Caki2 (cell line): ENCODE results near the gene CPZ. TPM values are rescaled to one million over a fixed set of nuclear protein-coding genes. Genes with fewer than 3 reads are reported as not detected.
"Not testable (repeated sequence)": the region's sequence is repeated elsewhere in the genome, so short reads cannot be mapped to it uniquely, and the experiment has no call there.

Experiments
- DNase-seq: peaks from one replicate; pipeline ENCODE4 v3.0.0-alpha.2; 2015; ENCODE audit warnings: low read depth
- in situ Hi-C: cut with HindIII; loops from 2 replicates; pipeline ENCODE4 v1.10.0; 2016; ENCODE audit warnings: low sequenced_read_pairs, low pct_unique_long_range_greater_than_20kb, mixed read lengths
- total RNA-seq: library from RNA; depleted of rRNA; stranded (reverse); fragments of >200 nt; shearing (Covaris generic); gene quantifications from 2 replicates; pipeline ENCODE4 v1.2.3, GENCODE V29; 2014; ENCODE audit warnings: low replicate concordance

The CPZ gene
- total RNA-seq, 1 experiment from 2014 or later = not detected

GRCh38 chr4:8576591-8576990 lies 16.0 kb upstream of the CPZ start:
- in situ Hi-C loops, DNase-seq: not testable (repeated sequence)

GRCh38 chr4:8577046-8577445 lies 15.5 kb upstream of the CPZ start:
- in situ Hi-C loops = no loop called here
- DNase-seq = no peak

- DNase-seq = no peak
- in situ Hi-C loops = no loop called here
These were observed 14.6 kb upstream of the CPZ start for GRCh38 chr4:8577972-8578371.

DNA sequence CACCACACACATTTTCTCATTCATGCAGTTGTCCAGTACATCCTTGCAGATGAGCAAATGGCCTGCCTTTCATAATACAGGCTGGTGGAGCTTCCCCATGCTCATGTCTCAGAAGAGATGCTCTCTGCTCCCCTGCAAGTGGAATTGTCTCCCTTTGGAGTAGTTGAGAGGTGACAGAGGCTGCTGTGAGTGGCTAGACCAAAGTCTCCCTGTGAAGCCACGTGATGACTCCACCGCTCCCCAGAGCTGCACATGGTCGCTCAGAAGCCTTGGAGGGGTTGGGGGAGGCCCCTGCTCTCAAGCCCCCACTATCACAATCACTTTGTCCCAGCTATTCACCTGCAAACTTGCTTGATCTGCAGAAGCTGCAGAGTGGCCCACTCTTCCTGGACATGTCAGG lies 13.8 kb upstream of the CPZ start:
- no peak for DNase-seq

DNA sequence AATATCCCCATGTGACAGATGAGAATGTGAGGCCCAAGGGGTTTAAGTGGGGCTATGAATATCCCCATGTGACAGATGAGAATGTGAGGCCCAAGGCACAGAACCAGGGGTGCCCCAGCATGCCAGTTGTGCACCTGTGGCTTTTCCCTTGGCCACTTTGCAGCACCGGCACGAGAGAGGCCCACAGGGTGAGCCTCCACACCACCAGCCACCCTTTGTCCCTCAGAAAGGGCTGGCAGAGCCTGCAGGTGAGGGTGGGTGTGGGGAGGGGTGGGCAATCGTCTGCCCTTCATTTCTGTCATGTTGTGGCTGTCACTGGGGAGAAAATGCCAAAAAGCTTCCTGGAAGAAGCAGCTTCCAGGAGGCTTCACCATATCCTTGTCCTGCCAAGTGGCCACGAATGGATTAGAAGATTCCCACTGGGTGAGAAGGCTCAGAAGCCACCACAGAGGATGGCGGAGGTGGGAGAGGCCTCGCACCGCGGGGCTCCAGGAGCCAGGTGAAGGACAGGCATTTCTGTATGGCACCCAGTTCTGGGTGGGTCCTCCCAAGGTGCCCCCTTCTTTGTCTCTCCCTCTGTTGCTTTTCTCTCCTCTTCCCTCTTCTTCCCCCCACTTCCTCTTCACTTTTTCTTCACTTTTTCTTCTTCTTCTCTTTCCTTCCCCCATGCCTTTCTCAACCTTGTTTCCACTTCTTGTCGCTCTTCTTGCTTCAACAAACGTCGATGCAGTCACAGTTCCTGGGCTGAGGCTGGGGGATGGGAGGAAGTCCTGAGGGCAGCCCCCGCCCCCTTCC lies 12.8 kb upstream of the CPZ start:
- in situ Hi-C loops = no loop called here

More for the DNA sequence above, 13.8 kb upstream of the CPZ start:
- in situ Hi-C loops = no loop called here

GRCh38 chr4:8580321-8581093 lies 12.1 kb upstream of the CPZ start, which contains the start of gene GPR78:
Gene GPR78 (plus strand): TSS chr4:8580392. CDS start chr4:8580983, 591 bp downstream.
- in situ Hi-C loops = no loop called here
- DNase-seq = peak; percentile 75

More for the DNA sequence above, 12.8 kb upstream of the CPZ start:
- DNase-seq = no peak

DNA sequence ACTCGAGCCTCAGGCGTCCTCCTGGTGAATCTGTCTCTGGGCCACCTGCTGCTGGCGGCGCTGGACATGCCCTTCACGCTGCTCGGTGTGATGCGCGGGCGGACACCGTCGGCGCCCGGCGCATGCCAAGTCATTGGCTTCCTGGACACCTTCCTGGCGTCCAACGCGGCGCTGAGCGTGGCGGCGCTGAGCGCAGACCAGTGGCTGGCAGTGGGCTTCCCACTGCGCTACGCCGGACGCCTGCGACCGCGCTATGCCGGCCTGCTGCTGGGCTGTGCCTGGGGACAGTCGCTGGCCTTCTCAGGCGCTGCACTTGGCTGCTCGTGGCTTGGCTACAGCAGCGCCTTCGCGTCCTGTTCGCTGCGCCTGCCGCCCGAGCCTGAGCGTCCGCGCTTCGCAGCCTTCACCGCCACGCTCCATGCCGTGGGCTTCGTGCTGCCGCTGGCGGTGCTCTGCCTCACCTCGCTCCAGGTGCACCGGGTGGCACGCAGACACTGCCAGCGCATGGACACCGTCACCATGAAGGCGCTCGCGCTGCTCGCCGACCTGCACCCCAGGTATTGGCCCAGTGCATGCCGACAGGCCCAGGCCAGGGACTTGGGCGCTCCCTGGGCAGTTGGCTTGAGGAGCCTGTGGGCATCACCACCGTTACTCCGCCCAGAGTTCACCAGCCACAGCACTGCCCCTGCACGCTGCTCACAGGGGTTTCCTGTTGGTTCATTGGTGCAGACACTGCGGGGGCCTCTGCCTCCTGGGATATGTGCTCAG lies 11.3 kb upstream of the CPZ start:
- in situ Hi-C loops = no loop called here
- DNase-seq = no peak

DNA sequence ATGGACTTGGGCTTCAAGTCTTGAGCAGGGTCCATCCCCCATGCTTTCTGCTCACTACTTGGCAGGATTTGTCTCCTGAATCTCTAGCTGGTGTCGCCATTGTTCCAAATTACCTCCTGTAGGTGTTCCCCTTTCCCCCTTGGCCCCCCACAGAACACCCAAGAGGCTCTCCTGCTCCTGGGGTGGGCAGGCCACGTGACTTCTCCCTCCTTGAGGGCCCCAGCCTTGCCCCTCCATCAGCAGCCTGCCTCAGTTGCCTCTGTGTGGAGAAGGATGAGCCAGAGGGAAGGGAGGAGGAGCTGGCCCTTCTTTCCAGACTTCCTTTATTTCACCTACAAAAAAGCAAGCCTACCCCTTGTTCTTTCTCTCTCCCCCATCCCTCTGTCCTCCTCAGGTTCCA lies 10.5 kb upstream of the CPZ start:
- in situ Hi-C loops = no loop called here
- no peak for DNase-seq

GRCh38 chr4:8582436-8582835 lies 10.1 kb upstream of the CPZ start:
- no peak for DNase-seq
- in situ Hi-C loops = no loop called here

- no peak for DNase-seq
- in situ Hi-C loops = no loop called here
These were observed 9.5 kb upstream of the CPZ start for GRCh38 chr4:8582941-8583654.

GRCh38 chr4:8583655-8584025 lies 8.9 kb upstream of the CPZ start:
- in situ Hi-C loops = no loop called here
- no peak for DNase-seq

DNA sequence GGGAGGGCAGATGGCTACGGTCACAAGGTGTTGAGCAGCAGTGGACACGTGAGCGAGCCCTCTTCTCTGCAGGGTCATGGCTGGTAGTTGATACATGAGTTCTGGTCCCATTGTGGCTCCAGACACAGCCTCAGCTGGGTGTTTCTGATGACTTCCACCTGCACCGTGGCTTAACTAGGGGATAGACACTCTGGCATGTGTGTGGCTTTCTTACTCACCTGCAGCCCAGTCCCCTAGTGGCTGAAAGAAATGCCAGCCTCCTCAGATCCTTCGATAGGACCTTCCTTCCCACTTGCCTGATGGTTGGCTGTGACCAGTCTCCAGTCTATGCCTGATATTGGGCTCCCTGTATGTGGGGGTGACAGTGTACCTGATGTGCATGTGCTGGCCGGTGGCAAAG lies 7.4 kb upstream of the CPZ start:
- in situ Hi-C loops = no loop called here
- DNase-seq = no peak

DNA sequence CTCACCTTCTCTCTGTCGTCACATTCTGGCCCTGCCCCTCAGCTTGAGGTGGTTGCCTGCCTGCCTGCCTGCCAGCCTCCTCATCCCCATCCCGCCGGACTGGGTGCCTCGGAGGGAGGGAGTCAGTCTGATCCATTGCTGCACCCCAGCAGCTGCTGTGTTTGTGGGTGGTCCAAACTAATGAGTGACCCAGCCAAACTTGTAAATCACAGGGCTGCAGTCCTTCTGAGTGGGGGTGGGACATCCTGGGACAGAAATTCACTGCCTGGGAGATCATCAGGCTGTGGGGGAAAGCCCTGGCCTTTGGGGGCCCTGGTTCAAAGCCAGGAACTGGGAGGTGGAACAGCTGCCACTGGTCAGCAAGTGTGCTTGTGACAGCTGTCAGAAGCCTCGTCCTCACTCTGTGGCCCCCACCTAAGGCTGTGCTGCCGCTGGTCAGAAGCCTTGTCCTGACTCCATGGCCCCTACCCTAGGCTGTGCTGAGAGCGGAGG lies 6.8 kb upstream of the CPZ start:
- no peak for DNase-seq
- in situ Hi-C loops = no loop called here

DNA sequence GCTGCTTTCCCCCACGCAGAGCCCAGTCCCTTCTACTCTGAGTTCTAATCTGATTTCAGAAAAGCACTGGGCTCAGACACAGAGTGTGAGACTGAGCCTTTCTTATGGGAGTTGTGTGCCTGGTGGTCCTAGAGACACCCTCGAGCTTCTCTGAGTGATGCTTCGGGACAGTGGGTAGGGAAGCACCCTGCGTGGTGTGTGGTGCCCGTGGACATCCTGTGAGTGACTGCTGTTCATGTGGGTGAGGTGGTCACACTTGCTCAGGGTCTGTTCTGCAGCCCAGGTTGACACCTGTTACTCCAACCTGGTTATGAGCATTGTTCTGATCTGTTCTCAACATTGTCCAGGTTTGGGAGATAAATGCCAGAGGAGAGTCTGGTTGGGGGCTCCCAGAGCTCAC lies 6.3 kb upstream of the CPZ start:
- DNase-seq = no peak
- in situ Hi-C loops = no loop called here

DNA sequence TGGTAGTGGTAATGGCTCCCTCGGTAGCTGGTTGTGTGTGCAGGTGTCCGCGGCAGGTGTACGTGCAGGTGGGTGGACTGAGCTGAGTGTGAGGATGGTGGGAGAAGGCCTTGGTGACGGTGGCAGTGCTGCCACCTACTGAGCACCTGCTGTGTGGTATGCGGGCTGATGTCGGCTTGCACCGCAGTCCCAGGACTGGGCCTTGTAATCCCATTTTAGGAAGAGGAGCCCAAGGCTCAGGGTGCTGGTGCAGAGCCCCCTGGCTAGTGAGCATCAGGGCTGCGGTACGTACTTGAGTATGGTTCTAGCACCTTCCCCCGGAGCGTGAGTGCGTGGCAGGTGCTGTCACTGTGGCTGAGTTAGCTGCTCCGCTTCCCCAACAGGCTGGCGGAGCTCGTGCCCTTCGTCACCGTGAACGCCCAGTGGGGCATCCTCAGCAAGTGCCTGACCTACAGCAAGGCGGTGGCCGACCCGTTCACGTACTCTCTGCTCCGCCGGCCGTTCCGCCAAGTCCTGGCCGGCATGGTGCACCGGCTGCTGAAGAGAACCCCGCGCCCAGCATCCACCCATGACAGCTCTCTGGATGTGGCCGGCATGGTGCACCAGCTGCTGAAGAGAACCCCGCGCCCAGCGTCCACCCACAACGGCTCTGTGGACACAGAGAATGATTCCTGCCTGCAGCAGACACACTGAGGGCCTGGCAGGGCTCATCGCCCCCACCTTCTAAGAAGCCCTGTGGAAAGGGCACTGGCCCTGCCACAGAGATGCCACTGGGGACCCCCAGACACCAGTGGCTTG lies 5.7 kb upstream of the CPZ start:
- DNase-seq = no peak
- in situ Hi-C loops = no loop called here

DNA sequence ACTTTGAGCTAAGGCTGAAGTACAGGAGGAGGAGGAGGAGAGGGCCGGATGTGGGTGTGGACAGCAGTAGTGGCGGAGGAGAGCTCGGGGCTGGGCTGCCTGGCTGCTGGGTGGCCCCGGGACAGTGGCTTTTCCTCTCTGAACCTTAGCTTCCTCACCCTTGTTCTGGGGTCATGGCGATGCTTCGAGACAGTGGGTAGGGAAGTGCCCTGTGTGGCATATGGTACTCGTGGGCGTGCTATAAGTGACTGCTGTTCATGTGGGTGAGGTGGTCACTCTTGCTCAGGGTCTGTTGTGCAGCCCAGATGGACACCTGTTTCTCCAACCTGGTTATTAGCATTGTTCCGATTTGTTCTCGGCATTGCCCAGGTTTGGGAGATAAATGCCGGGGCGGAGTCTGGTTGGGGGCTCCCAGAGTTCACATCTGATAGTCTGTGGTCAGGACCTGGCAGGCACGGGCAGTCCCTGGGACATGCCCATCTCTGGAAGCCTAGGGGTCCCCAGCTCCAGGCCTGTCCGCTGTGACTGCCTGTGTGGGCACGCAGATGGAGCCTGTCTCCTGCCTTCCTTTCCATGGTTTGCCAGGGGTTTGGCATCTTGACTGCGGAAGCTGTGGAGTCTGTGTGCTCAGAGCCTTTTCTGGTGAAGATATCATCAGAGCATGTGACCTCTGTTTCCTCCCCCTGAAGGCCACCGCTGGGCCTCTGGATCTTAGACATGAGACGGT lies 4.9 kb upstream of the CPZ start:
- in situ Hi-C loops = no loop called here
- no peak for DNase-seq

DNA sequence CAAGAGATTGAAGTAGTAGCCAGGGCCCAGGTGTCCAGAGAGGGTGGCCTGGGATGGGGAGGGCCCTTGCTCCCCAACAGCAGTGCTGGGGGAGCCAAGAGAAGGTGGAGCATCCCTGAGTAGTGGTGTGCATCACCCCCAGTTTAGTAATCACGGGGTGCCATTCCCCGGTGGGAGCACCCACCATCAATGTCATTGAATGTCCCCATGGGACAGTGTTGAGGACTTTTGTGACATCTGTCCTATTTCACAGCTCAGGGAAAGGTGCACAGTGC lies 4.4 kb upstream of the CPZ start:
- in situ Hi-C loops = no loop called here

More for the DNA sequence above, 4.4 kb upstream of the CPZ start:
- no peak for DNase-seq
